ENCODE data around the gene HDAC9.

The HDAC9 gene

GRCh38 chr7:18498341-18498740, 2.8 kb downstream of the HDAC9 start:
- DNase-seq (ENCODE audit: low read depth), result no peak
- no peak for TF ChIP-seq CTCF (IDR thresholded peaks at IDR 0.05; ENCODE audit: control insufficient read depth, insufficient read depth, low read depth, low read length, missing control alignments)
- H3K4me3 ChIP-seq (ENCODE audit: control insufficient read depth, low read depth, low read length), result no peak overlapping the region

- DNase-seq (ENCODE audit: low read depth), result no peak
- no peak for TF ChIP-seq CTCF (IDR thresholded peaks at IDR 0.05; ENCODE audit: control insufficient read depth, insufficient read depth, low read depth, low read length, missing control alignments)
- no peak overlapping the region for H3K4me3 ChIP-seq (ENCODE audit: control insufficient read depth, low read depth, low read length)
Measured at GRCh38 chr7:18499407-18500177, 4.0 kb downstream of the HDAC9 start.

DNA sequence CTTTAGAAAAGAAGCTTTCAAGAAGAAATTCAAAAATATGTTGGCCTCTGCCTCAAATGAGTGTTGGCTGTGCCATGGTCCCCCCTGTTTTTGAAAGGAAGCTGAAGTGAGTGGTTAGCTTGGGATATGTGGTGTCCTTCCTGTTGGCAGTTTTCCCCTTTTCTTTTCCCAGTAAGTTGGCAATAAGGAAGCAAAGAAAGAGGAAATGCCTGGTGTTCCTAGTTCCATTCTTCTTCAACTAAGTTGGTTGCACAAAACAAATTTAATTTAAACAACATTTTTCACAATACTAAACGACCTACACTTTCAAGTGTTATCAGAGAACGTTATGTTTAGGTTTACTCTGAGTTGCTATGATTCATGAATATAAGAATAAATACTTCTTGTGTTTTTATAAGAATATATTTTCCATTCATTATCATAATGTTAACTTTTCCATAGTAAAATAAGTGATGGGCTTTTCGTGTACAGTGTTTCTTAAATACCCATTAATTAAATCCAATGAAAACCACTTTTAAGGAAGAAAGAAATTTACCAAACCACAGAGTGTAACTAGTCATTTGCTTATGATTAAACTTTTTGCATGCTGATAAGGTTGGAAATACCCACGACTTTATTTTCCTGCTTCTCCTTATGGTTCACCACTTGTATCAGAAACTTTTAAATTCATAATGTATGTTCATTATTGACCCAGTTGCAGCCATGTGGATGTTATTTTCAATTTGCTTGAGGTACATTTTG, 7.7 kb downstream of the HDAC9 start:
- H3K4me3 ChIP-seq (ENCODE audit: control insufficient read depth, low read depth, low read length), result no peak overlapping the region
- no peak for TF ChIP-seq CTCF (IDR thresholded peaks at IDR 0.05; ENCODE audit: control insufficient read depth, insufficient read depth, low read depth, low read length, missing control alignments)
- DNase-seq (ENCODE audit: low read depth), result no peak

DNA sequence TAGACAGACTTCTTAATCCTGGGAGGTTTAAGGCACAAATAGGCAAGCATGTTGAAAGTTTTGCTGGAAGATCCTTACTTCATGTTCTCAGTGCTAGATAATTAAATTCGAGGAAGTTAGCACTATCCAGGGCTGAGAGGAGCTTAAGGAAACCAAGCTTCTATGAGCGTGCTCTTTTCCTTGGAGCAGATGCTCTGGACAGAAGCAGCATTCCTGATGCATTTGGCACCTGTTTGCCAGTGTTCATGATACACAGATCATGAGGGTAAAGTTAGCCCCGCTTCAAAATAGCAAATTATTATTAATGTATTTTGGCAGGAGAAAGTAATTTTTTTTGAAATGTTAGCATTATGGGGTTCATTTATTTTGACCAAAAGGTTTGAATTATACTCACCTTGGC, 9.4 kb downstream of the HDAC9 start:
- no peak for DNase-seq (ENCODE audit: low read depth)
- no peak for TF ChIP-seq CTCF (IDR thresholded peaks at IDR 0.05; ENCODE audit: control insufficient read depth, insufficient read depth, low read depth, low read length, missing control alignments)

GRCh38 chr7:18505870-18506460, 10.4 kb downstream of the HDAC9 start:
- no peak for DNase-seq (ENCODE audit: low read depth)
- no peak for TF ChIP-seq CTCF (IDR thresholded peaks at IDR 0.05; ENCODE audit: control insufficient read depth, insufficient read depth, low read depth, low read length, missing control alignments)
- no peak overlapping the region for H3K4me3 ChIP-seq (ENCODE audit: control insufficient read depth, low read depth, low read length)

More for the DNA sequence above, 9.4 kb downstream of the HDAC9 start:
- H3K4me3 ChIP-seq (ENCODE audit: control insufficient read depth, low read depth, low read length), result no peak overlapping the region

DNA sequence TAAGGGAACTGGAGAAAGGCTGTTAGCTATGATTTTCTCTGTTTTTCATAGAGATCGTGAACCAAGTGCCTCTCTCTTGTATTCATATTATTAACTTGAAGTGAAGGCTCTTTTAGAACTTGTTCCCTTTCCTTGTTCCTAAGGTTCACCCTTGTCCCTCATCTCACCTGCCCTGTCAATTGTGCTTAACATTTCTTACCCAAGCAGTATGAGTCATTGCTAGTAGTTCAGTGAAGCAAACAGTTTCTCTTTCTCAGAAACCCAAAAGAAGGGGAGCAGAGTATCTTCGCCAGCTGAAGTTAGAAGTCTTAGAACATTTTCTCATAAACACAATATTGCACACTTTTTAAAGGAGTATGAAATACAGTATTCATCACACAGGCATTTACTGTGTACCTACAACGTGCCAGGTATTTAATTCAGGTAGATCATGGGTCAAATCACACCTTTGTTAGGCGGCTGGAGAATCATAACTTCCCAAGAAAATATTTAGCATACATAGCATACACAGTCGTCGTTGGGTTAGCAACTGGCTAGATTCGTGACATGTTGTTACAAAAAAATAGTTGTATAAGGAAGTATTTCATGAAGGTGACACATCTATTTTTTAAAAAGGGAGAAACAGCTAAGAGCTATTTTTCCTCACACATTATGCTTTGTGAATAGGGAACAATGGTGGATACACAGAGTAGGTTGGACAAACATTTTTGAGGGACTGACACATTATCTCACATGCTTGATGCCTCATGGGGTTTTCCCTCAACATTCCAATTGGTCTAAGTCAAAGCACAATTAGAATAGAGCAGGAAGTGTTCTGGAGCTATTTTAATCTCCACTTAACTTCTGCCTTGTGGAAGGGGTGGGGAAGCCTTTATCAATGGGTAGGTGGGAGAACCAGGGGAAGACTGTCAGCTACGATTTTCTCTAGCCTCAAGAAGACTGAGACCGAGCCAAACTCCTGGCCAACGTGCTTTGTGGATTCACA, 13.2 kb downstream of the HDAC9 start:
- DNase-seq (ENCODE audit: low read depth), result peak; percentile 78
- H3K4me3 ChIP-seq (ENCODE audit: control insufficient read depth, low read depth, low read length), result peak overlapping the region; percentile 30

More for the DNA sequence above, 13.2 kb downstream of the HDAC9 start:
- TF ChIP-seq CTCF (IDR thresholded peaks at IDR 0.05; ENCODE audit: control insufficient read depth, insufficient read depth, low read depth, low read length, missing control alignments), result no peak
